WERI-Rb-1 (cell line): ENCODE results near the gene IGFBP5.

Experiments
- DNase-seq: peaks from one replicate; pipeline ENCODE4 v3.0.0-alpha.2; 2020
- H3K27ac ChIP-seq: fragments of 250-450 bp; sonication (Bioruptor Pico); 2 replicates; pipeline ENCODE4 v1.5.1; 2020; ENCODE audit warnings: mild to moderate bottlenecking, moderate library complexity
- H3K27me3 ChIP-seq: fragments of 250-450 bp; sonication (Bioruptor Pico); 2 replicates; pipeline ENCODE4 v1.5.1; 2021; ENCODE audit warnings: mild to moderate bottlenecking, low read depth, moderate library complexity; ENCODE audit not compliant: insufficient read depth, severe bottlenecking
- H3K36me3 ChIP-seq: fragments of 250-450 bp; sonication (Bioruptor Pico); 2 replicates; pipeline ENCODE4 v1.5.1; 2020; ENCODE audit warnings: mild to moderate bottlenecking, moderate library complexity
- H3K4me3 ChIP-seq: 2 replicates; pipeline ENCODE4 v1.5.1; 2011; ENCODE audit warnings: low read depth, mild to moderate bottlenecking, control low read depth, low read length
- H3K9me3 ChIP-seq: fragments of 250-450 bp; sonication (Bioruptor Pico); 2 replicates; pipeline ENCODE4 v1.5.1; 2021; ENCODE audit warnings: mild to moderate bottlenecking, moderate library complexity; ENCODE audit not compliant: severe bottlenecking
- CTCF ChIP-seq: IDR thresholded peaks from 2 replicates; pipeline ENCODE4 v1.5.1; 2011; ENCODE audit warnings: low read depth, mild to moderate bottlenecking, control low read depth, inconsistent platforms, low read length

IGFBP5 gene

GRCh38 chr2:216739035-216739434 is 43.7 kb upstream of the IGFBP5 start:
- TF ChIP-seq CTCF, result no peak
- Histone ChIP-seq H3K4me3 (no peak overlapping the region), H3K27ac (no peak overlapping the region), H3K36me3 (no peaks in the 10 kb centered on the region), H3K9me3 (no peaks in the 10 kb centered on the region), H3K27me3 (no peaks in the 10 kb centered on the region)
- DNase-seq, result no peak

GRCh38 chr2:216737676-216738075 is 42.3 kb upstream of the IGFBP5 start:
- Histone ChIP-seq H3K36me3 (no peaks in the 10 kb centered on the region), H3K27me3 (no peaks in the 10 kb centered on the region), H3K4me3 (no peak overlapping the region), H3K27ac (no peak overlapping the region), H3K9me3 (no peaks in the 10 kb centered on the region)
- no peak for TF ChIP-seq CTCF
- DNase-seq, result no peak

- DNase-seq, result no peak
- no peaks in the 10 kb centered on the region for H3K36me3 ChIP-seq
- H3K27ac ChIP-seq, result no peak overlapping the region
- H3K9me3 ChIP-seq, result no peaks in the 10 kb centered on the region
- no peak for TF ChIP-seq CTCF
- no peak overlapping the region for H3K4me3 ChIP-seq
- H3K27me3 ChIP-seq, result no peaks in the 10 kb centered on the region
Observed at GRCh38 chr2:216736326-216736725, 41.0 kb upstream of the IGFBP5 start.

- Histone ChIP-seq H3K36me3 (no peaks in the 10 kb centered on the region), H3K4me3 (no peak overlapping the region), H3K27me3 (no peaks in the 10 kb centered on the region), H3K9me3 (no peaks in the 10 kb centered on the region), H3K27ac (no peak overlapping the region)
- no peak for TF ChIP-seq CTCF
- no peak for DNase-seq
Observed at GRCh38 chr2:216735668-216736067, 40.3 kb upstream of the IGFBP5 start.

- H3K27ac ChIP-seq, result no peak overlapping the region
- no peaks in the 10 kb centered on the region for H3K9me3 ChIP-seq
- TF ChIP-seq CTCF, result no peak
- no peaks in the 10 kb centered on the region for H3K27me3 ChIP-seq
- DNase-seq, result no peak
- no peaks in the 10 kb centered on the region for H3K36me3 ChIP-seq
- H3K4me3 ChIP-seq, result no peak overlapping the region
Observed at GRCh38 chr2:216735086-216735485, 39.7 kb upstream of the IGFBP5 start.

GRCh38 chr2:216733046-216733445 is 37.7 kb upstream of the IGFBP5 start:
- no peak for TF ChIP-seq CTCF

More at GRCh38 chr2:216733046-216733445, 37.7 kb upstream of the IGFBP5 start:
- Histone ChIP-seq H3K4me3 (no peak overlapping the region), H3K27me3 (no peaks in the 10 kb centered on the region), H3K9me3 (no peaks in the 10 kb centered on the region), H3K27ac (no peak overlapping the region), H3K36me3 (no peaks in the 10 kb centered on the region)
- DNase-seq, result no peak
